ENCODE measurements around the gene MEAF6.

GRCh38 chr1:37485902-37486679 lies 28.5 kb downstream of the MEAF6 start:
- TF ChIP-seq CTCF (IDR thresholded peaks at IDR 0.05) (no peak), JUND (IDR thresholded peaks at IDR 0.05) (no peak), POLR2AphosphoS5 (IDR thresholded peaks at IDR 0.05; ENCODE audit: low read depth, low read length) (no peak), PBX3 (IDR thresholded peaks at IDR 0.05) (no peak), REST (IDR thresholded peaks at IDR 0.05; ENCODE audit: low read depth, low read length) (no peak), EP300 (IDR thresholded peaks at IDR 0.05; ENCODE audit: borderline replicate concordance in 1 of 2, low read depth in 1 of 2, low read length in 1 of 2) (no peak), SMC3 (IDR thresholded peaks at IDR 0.05; ENCODE audit: low read depth, low read length) (no peak), FOXJ3 (CRISPR knock-in tag; IDR thresholded peaks at IDR 0.05) (no peak), TAF1 (IDR thresholded peaks at IDR 0.05; ENCODE audit: borderline replicate concordance, low read depth, low read length) (no peak)

Measured in SK-N-SH (cell line).